Measurements from ENCODE around the gene PRDM5.

The PRDM5 gene

GRCh38 chr4:120839334-120839973 lies 83.1 kb downstream of the PRDM5 start:
- Histone ChIP-seq H3K4me3 (no peak overlapping the region), H3K27ac (no peak overlapping the region)
- TF ChIP-seq CTCF (IDR thresholded peaks at IDR 0.05), result no peak
- DNase-seq (ENCODE audit: low spot score), result no peak

GRCh38 chr4:120838784-120839183 lies 83.7 kb downstream of the PRDM5 start:
- Histone ChIP-seq H3K27ac (no peak overlapping the region), H3K4me3 (no peak overlapping the region)
- no peak for TF ChIP-seq CTCF (IDR thresholded peaks at IDR 0.05)
- DNase-seq (ENCODE audit: low spot score), result no peak

GRCh38 chr4:120837656-120838055 lies 84.9 kb downstream of the PRDM5 start:
- no peak for TF ChIP-seq CTCF (IDR thresholded peaks at IDR 0.05)
- H3K4me3 ChIP-seq, result no peak overlapping the region
- no peak for DNase-seq (ENCODE audit: low spot score)
- H3K27ac ChIP-seq, result no peak overlapping the region

GRCh38 chr4:120835342-120835741 lies 87.2 kb downstream of the PRDM5 start:
- H3K4me3 ChIP-seq, result no peak overlapping the region
- no peak for DNase-seq (ENCODE audit: low spot score)
- H3K27ac ChIP-seq, result no peak overlapping the region
- TF ChIP-seq CTCF (IDR thresholded peaks at IDR 0.05), result no peak

- TF ChIP-seq CTCF (IDR thresholded peaks at IDR 0.05), result no peak
- no peak overlapping the region for H3K27ac ChIP-seq
- no peak overlapping the region for H3K4me3 ChIP-seq
- no peak for DNase-seq (ENCODE audit: low spot score)
These were observed 92.3 kb downstream of the PRDM5 start for GRCh38 chr4:120830204-120830603.

GRCh38 chr4:120829113-120829831 lies 93.3 kb downstream of the PRDM5 start:
- Histone ChIP-seq H3K4me3 (no peak overlapping the region), H3K27ac (no peak overlapping the region)
- DNase-seq (ENCODE audit: low spot score), result no peak
- no peak for TF ChIP-seq CTCF (IDR thresholded peaks at IDR 0.05)

GRCh38 chr4:120826853-120827252 lies 95.7 kb downstream of the PRDM5 start:
- H3K27ac ChIP-seq, result no peak overlapping the region
- no peak for DNase-seq (ENCODE audit: low spot score)
- TF ChIP-seq CTCF (IDR thresholded peaks at IDR 0.05), result no peak

More at GRCh38 chr4:120826853-120827252, 95.7 kb downstream of the PRDM5 start:
- no peak overlapping the region for H3K4me3 ChIP-seq
